IMR-90 (cell line): ENCODE measurements around the gene RHOH. TPM values are rescaled to one million over a fixed set of nuclear protein-coding genes. Genes with fewer than 3 reads are reported as not detected.
A peak's percentile ranks its signal among the peaks of the same experiment; 100 is the strongest.

Experiments used
- ATAC-seq: fragments of 200-7000 bp; cut with Tn5 transposase; 2 replicates; pipeline ENCODE4 v1.9.1; 2020; ENCODE audit warnings: low read depth, mild to moderate bottlenecking, moderate library complexity
- BruUV-seq: library from RNA; stranded (reverse); fragments of 400-500 nt; replicated peaks from 2 replicates; lab custom pipeline; 2021; lab: Mats Ljungman, UMichigan
- CTCF ChIA-PET: fragments of 300-600 bp; formaldehyde crosslinking; extraction: SDS; loops from one replicate; lab custom pipeline; 2021; ENCODE audit warnings: antibody characterized with exemption; lab: Yijun Ruan, JAX
- POLR2A ChIA-PET: fragments of 300-600 bp; sonication (Branson Sonifier 250); formaldehyde crosslinking; loops from one replicate; lab custom pipeline; 2022; ENCODE audit warnings: antibody characterized with exemption; ENCODE audit not compliant: unreplicated experiment; lab: Charles Lee
- DNase-seq: peaks from one replicate; pipeline ENCODE4 v3.0.0; 2013
- H2AFZ ChIP-seq: replicated peaks from 2 replicates; pipeline ENCODE3; 2013; ENCODE audit warnings: low read length, mild to moderate bottlenecking; ENCODE audit not compliant: poor library complexity
- H2AK5ac ChIP-seq: 2 replicates; pipeline ENCODE4 v1.6.1; 2013; ENCODE audit warnings: low read depth, low read length, inconsistent platforms
- H2AK9ac ChIP-seq: replicated peaks from 2 replicates; pipeline ENCODE3; 2013; ENCODE audit warnings: mild to moderate bottlenecking, low read depth, low read length, moderate library complexity; ENCODE audit not compliant: poor library complexity
- H2BK120ac ChIP-seq: 2 replicates; pipeline ENCODE4 v1.6.1; 2013; ENCODE audit warnings: low read depth, low read length, inconsistent platforms
- H2BK15ac ChIP-seq: 3 replicates; pipeline ENCODE4 v1.6.1; 2013; ENCODE audit warnings: low read depth, low read length, inconsistent platforms
- H2BK20ac ChIP-seq: 2 replicates; pipeline ENCODE4 v1.6.1; 2013; ENCODE audit warnings: low read depth, mild to moderate bottlenecking, inconsistent platforms, low read length, moderate library complexity
- H2BK5ac ChIP-seq: 2 replicates; pipeline ENCODE4 v1.6.1; 2013; ENCODE audit warnings: mild to moderate bottlenecking, low read depth, low read length, inconsistent platforms; ENCODE audit not compliant: poor library complexity, severe bottlenecking
- H3K14ac ChIP-seq: replicated peaks from 2 replicates; pipeline ENCODE4 v1.6.1; 2013; ENCODE audit warnings: low read depth, low read length, inconsistent platforms
- H3K18ac ChIP-seq: 2 replicates; pipeline ENCODE4 v1.6.1; 2013; ENCODE audit warnings: low read depth, low read length, control low read depth
- H3K23ac ChIP-seq: 2 replicates; pipeline ENCODE4 v1.6.1; 2013; ENCODE audit warnings: low read depth, low read length, inconsistent platforms
- H3K27ac ChIP-seq: 2 replicates; pipeline ENCODE4 v1.5.1; 2013; ENCODE audit warnings: mild to moderate bottlenecking, control low read depth, low read length; ENCODE audit not compliant: insufficient read depth
- H3K27me3 ChIP-seq: 2 replicates; pipeline ENCODE4 v1.6.1; 2013; ENCODE audit warnings: low read length; ENCODE audit not compliant: control insufficient read depth, insufficient read depth
- H3K36me3 ChIP-seq: 2 replicates; pipeline ENCODE4 v1.6.1; 2013; ENCODE audit warnings: low read length, mixed read lengths; ENCODE audit not compliant: control insufficient read depth, insufficient read depth
- H3K4ac ChIP-seq: 2 replicates; pipeline ENCODE4 v1.6.1; 2013; ENCODE audit warnings: low read depth, low read length, inconsistent platforms
- H3K4me1 ChIP-seq: 2 replicates; pipeline ENCODE4 v1.6.1; 2013; ENCODE audit warnings: low read length, mixed read lengths; ENCODE audit not compliant: control insufficient read depth, insufficient read depth
- H3K4me2 ChIP-seq: 2 replicates; pipeline ENCODE4 v1.6.1; 2013; ENCODE audit warnings: low read depth, mild to moderate bottlenecking, control low read depth, low read length, moderate library complexity
- H3K4me3 ChIP-seq: 2 replicates; pipeline ENCODE4 v1.5.1; 2013; ENCODE audit warnings: low read depth, mild to moderate bottlenecking, control low read depth, low read length, moderate library complexity; ENCODE audit not compliant: insufficient read depth
- H3K56ac ChIP-seq: 2 replicates; pipeline ENCODE4 v1.6.1; 2013; ENCODE audit warnings: low read length, inconsistent platforms; ENCODE audit not compliant: insufficient read depth; ENCODE audit errors: extremely low read depth
- H3K79me1 ChIP-seq, 2 experiments: 2 replicates each; pipeline ENCODE4 v1.6.1; 2013; ENCODE audit warnings: low read length in 2 of 2, inconsistent platforms in 1 of 2, low read depth in 1 of 2
- H3K9ac ChIP-seq: 2 replicates; pipeline ENCODE4 v1.6.1; 2013; ENCODE audit warnings: low read depth, low read length, control low read depth
- H3K9me1 ChIP-seq: 2 replicates; pipeline ENCODE4 v1.6.1; 2013; ENCODE audit warnings: low read length, inconsistent platforms; ENCODE audit not compliant: insufficient read depth
- H3K9me3 ChIP-seq: 2 replicates; pipeline ENCODE4 v1.6.1; 2013; ENCODE audit warnings: low read length; ENCODE audit not compliant: control insufficient read depth, insufficient read depth
- H4K20me1 ChIP-seq: 2 replicates; pipeline ENCODE4 v1.6.1; 2013; ENCODE audit warnings: low read length, inconsistent platforms; ENCODE audit not compliant: insufficient read depth
- H4K5ac ChIP-seq: 2 replicates; pipeline ENCODE4 v1.6.1; 2013; ENCODE audit warnings: mild to moderate bottlenecking, low read depth, low read length, control low read depth
- H4K8ac ChIP-seq, 2 experiments: 2 replicates each; pipeline ENCODE4 v1.6.1; 2013; ENCODE audit warnings: low read depth in 2 of 2, low read length in 2 of 2, control low read depth in 1 of 2, inconsistent platforms in 1 of 2
- H4K91ac ChIP-seq: 2 replicates; pipeline ENCODE4 v1.6.1; 2013; ENCODE audit warnings: low read depth, low read length, inconsistent platforms; ENCODE audit not compliant: insufficient read depth
- BHLHE40 ChIP-seq: fragments of 150-350 bp; IDR thresholded peaks from 2 replicates; pipeline ENCODE4 v1.6.1; 2016; ENCODE audit warnings: mild to moderate bottlenecking, low read depth, low read length
- CEBPB ChIP-seq: IDR thresholded peaks from 2 replicates; pipeline ENCODE4 v1.6.1; 2012; ENCODE audit warnings: low read depth, low read length, improper control_type of control experiment
- CHD1 ChIP-seq: IDR thresholded peaks from 2 replicates; pipeline ENCODE4 v1.6.1; 2012; ENCODE audit warnings: low read depth, low read length, improper control_type of control experiment
- FOS ChIP-seq: fragments of 150-350 bp; IDR thresholded peaks from 2 replicates; pipeline ENCODE4 v1.6.1; 2016; ENCODE audit warnings: low read depth, low read length
- MAFK ChIP-seq: IDR thresholded peaks from 2 replicates; pipeline ENCODE4 v1.6.1; 2012; ENCODE audit warnings: low read depth, low read length, improper control_type of control experiment
- MAZ ChIP-seq: IDR thresholded peaks from 2 replicates; pipeline ENCODE4 v1.6.1; 2012; ENCODE audit warnings: low read depth, mild to moderate bottlenecking, low read length, improper control_type of control experiment, moderate library complexity, borderline replicate concordance
- MXI1 ChIP-seq: IDR thresholded peaks from 2 replicates; pipeline ENCODE4 v1.6.1; 2012; ENCODE audit warnings: low read depth, mild to moderate bottlenecking, low read length, moderate library complexity, borderline replicate concordance
- NFE2L2 ChIP-seq: fragments of 150-350 bp; IDR thresholded peaks from 2 replicates; pipeline ENCODE4 v1.6.1; 2016; ENCODE audit warnings: low read depth, mild to moderate bottlenecking, low read length
- POLR2A ChIP-seq: IDR thresholded peaks from 2 replicates; pipeline ENCODE4 v1.6.1; 2012; ENCODE audit warnings: mild to moderate bottlenecking, low read depth, low read length
- RAD21 ChIP-seq: IDR thresholded peaks from 2 replicates; pipeline ENCODE4 v1.6.1; 2012; ENCODE audit warnings: low read length, improper control_type of control experiment
- RCOR1 ChIP-seq: IDR thresholded peaks from 2 replicates; pipeline ENCODE4 v1.6.1; 2012; ENCODE audit warnings: mild to moderate bottlenecking, low read length, improper control_type of control experiment; ENCODE audit not compliant: insufficient replicate concordance
- RFX5 ChIP-seq: IDR thresholded peaks from 2 replicates; pipeline ENCODE4 v1.8.0; 2012; ENCODE audit warnings: low read depth, mild to moderate bottlenecking, low read length, moderate library complexity
- SMC3 ChIP-seq: fragments of 150-350 bp; IDR thresholded peaks from 2 replicates; pipeline ENCODE4 v1.6.1; 2016; ENCODE audit warnings: low read depth, mild to moderate bottlenecking, antibody characterized with exemption, low read length, moderate library complexity
- WGBS, 2 experiments: methylation state at CpG; one replicate each; pipeline versions ENCODE4 v1.1.5 to v1.1.7; 2013; ENCODE audit warnings: missing lambda C conversion rate in 2 of 2; ENCODE audit not compliant: insufficient read length in 1 of 2; ENCODE audit errors: extremely low coverage in 2 of 2; 5-methylcytosine and 5-hydroxymethylcytosine counted together
- dilution Hi-C: fragments of 300-500 bp; cut with HindIII; formaldehyde crosslinking; loops from one replicate; pipeline ENCODE4 v1.14.3; 2018; ENCODE audit warnings: low sequenced_read_pairs; ENCODE audit not compliant: unreplicated experiment
- in situ Hi-C: fragments of 300-500 bp; cut with MboI; formaldehyde crosslinking; loops from 3 replicates; pipeline ENCODE4 v1.14.3; 2019; ENCODE audit warnings: low sequenced_read_pairs, inconsistent platforms, mixed read lengths
- intact Hi-C: fragments of 100-400 bp; cut with micrococcal nuclease; formaldehyde crosslinking; loops from 2 replicates; pipeline ENCODE4 v1.10.0; 2022
- polyA plus RNA-seq, 3 experiments: library from polyadenylated mRNA; depleted of rRNA; stranded (reverse); fragments of >200 nt; gene quantifications; 2 replicates each; pipeline ENCODE4 v1.2.3, GENCODE V29; 2012; ENCODE audit warnings: low replicate concordance in 1 of 3
- total RNA-seq: library from RNA; depleted of rRNA; stranded (reverse); fragments of >200 nt; gene quantifications from 2 replicates; pipeline ENCODE4 v1.2.3, GENCODE V29; 2012
- TF ChIP-seq, protein P1 (sequence below): fragments of 150-350 bp; IDR thresholded peaks from 2 replicates; pipeline ENCODE4 v1.6.1; 2016; ENCODE audit warnings: low read depth, mild to moderate bottlenecking, low read length, moderate library complexity, borderline replicate concordance
- TF ChIP-seq, protein P2 (sequence below): fragments of 150-350 bp; IDR thresholded peaks from 2 replicates; pipeline ENCODE4 v1.6.1; 2017; ENCODE audit warnings: mild to moderate bottlenecking, antibody characterized with exemption, low read length, low read depth
- TF ChIP-seq, protein P3 (sequence below): conservative IDR thresholded peaks from 2 replicates; pipeline ENCODE4 v1.5.1; 2012; ENCODE audit warnings: mild to moderate bottlenecking, low read depth, low read length, improper control_type of control experiment

RHOH gene
- total and polyA plus RNA-seq, 2 of the 4 experiments (the other 2 are of a cell fraction): not detected

DNA sequence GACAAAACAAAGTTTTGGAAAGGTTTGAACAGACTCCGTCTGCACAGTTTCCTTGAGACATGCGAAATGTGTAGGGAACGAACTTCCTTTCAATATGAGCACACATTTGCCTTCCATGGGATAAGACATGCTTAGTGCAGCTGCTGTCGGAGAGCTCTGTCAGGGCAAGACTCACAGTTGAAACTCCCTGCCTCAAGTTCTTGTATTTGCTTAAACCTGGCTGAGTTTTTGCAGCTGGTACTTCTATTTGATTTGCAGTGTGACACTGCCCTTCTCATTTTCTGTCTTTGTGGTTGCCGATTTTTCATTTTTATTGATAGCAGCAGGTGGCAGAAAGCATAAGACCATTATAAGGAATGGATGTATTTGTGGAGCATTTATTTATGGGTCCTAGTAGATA, 18.2 kb upstream of the RHOH start:
- H3K9me1 ChIP-seq: no peaks in the 10 kb centered on the region
- ATAC-seq (no peak), DNase-seq (no peak)
- no peak overlapping the region for H3K4me2 ChIP-seq
- H3K18ac ChIP-seq: no peak overlapping the region
- no peak overlapping the region for H3K27ac ChIP-seq
- H3K56ac ChIP-seq: no peak overlapping the region
- dilution Hi-C loops: no loop called here
- no peak overlapping the region for H2AFZ ChIP-seq
- WGBS, 2 experiments: 100% methylated on average over 1 of the region's 5 CpGs; no CpG with 5 or more reads in 1 of the 2 experiments
- no peak overlapping the region for H3K4me3 ChIP-seq
- H3K4ac ChIP-seq: no peak overlapping the region
- in situ Hi-C loops: no loop called here
- H3K36me3 ChIP-seq: no peaks in the 10 kb centered on the region
- no peak overlapping the region for H3K9ac ChIP-seq
- no peak overlapping the region for H2BK15ac ChIP-seq
- H3K27me3 ChIP-seq: no peaks in the 10 kb centered on the region
- no peaks in the 10 kb centered on the region for H3K9me3 ChIP-seq
- H4K8ac ChIP-seq: no peak overlapping the region
- no peak overlapping the region for H3K23ac ChIP-seq
- no peaks in the 10 kb centered on the region for H4K20me1 ChIP-seq
- H2AK9ac ChIP-seq: peak overlapping the region; percentile 16
- ChIA-PET POLR2A (no interaction called here), CTCF (no interaction called here)
- BruUV-seq: no TSS peak
- no peak overlapping the region for H2AK5ac ChIP-seq
- TF ChIP-seq POLR2A (no peak), RAD21 (no peak), RCOR1 (no peak), FOS (no peak), SMC3 (no peak), MXI1 (no peak), CHD1 (no peak), RFX5 (no peak), MAZ (no peak), MAFK (no peak), CEBPB (no peak), BHLHE40 (no peak), NFE2L2 (no peak)
- TF ChIP-seq, protein P1, sequence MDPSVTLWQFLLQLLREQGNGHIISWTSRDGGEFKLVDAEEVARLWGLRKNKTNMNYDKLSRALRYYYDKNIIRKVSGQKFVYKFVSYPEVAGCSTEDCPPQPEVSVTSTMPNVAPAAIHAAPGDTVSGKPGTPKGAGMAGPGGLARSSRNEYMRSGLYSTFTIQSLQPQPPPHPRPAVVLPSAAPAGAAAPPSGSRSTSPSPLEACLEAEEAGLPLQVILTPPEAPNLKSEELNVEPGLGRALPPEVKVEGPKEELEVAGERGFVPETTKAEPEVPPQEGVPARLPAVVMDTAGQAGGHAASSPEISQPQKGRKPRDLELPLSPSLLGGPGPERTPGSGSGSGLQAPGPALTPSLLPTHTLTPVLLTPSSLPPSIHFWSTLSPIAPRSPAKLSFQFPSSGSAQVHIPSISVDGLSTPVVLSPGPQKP: no peak
- TF ChIP-seq, protein P2, sequence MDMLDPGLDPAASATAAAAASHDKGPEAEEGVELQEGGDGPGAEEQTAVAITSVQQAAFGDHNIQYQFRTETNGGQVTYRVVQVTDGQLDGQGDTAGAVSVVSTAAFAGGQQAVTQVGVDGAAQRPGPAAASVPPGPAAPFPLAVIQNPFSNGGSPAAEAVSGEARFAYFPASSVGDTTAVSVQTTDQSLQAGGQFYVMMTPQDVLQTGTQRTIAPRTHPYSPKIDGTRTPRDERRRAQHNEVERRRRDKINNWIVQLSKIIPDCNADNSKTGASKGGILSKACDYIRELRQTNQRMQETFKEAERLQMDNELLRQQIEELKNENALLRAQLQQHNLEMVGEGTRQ: no peak
- TF ChIP-seq, protein P3, sequence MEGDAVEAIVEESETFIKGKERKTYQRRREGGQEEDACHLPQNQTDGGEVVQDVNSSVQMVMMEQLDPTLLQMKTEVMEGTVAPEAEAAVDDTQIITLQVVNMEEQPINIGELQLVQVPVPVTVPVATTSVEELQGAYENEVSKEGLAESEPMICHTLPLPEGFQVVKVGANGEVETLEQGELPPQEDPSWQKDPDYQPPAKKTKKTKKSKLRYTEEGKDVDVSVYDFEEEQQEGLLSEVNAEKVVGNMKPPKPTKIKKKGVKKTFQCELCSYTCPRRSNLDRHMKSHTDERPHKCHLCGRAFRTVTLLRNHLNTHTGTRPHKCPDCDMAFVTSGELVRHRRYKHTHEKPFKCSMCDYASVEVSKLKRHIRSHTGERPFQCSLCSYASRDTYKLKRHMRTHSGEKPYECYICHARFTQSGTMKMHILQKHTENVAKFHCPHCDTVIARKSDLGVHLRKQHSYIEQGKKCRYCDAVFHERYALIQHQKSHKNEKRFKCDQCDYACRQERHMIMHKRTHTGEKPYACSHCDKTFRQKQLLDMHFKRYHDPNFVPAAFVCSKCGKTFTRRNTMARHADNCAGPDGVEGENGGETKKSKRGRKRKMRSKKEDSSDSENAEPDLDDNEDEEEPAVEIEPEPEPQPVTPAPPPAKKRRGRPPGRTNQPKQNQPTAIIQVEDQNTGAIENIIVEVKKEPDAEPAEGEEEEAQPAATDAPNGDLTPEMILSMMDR: no peak
- intact Hi-C loops: no loop called here
- no peak overlapping the region for H4K91ac ChIP-seq
- no peaks in the 10 kb centered on the region for H3K79me1 ChIP-seq
- no peak overlapping the region for H4K5ac ChIP-seq
- H2BK5ac ChIP-seq: no peak overlapping the region
- H2BK120ac ChIP-seq: no peak overlapping the region
- H3K14ac ChIP-seq: no peak overlapping the region
- H2BK20ac ChIP-seq: no peak overlapping the region
- H3K4me1 ChIP-seq: no peaks in the 10 kb centered on the region
